ENCODE results near the gene PIK3R5. TPM values are rescaled to one million over a fixed set of nuclear protein-coding genes. Genes with fewer than 3 reads are reported as not detected.

Gene PIK3R5
- total and polyA plus RNA-seq, 2 donors: 3.1 to 4.6 TPM

DNA sequence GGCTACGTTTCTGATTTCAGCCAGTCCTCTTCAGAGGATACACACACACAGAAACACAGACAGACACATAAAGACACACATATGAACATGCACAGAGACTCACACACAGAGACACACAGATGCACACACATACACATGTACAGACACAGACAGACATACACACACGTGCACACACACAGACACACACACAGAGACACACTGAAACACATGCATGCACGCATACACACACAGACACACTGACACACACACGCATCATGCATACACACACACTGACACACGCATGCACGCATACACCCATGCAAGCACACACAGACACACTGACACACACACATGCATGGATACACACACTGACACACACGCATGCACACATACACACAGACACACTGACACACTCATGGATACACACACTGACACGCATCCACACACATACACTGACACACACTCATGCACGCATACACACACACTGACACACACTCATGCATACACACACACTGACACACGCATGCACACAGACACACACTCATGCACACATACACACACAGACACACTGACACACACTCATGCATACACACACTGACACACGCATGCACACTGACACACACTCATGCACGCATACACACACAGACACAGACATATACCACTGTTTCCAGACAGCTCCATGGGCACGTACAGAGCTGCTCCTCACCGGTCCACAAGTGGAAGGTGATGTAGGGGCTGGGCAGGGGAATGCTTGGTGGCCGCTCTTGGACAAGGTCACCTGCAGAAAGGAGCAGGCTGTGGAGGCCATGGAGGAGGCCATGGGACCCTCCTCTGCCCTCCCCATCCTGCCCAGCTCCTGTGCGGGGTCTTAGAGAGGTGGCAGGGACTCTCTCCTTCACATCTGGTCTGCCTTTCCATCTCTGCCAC lies 136.2 kb downstream of the PIK3R5 start:
- Histone ChIP-seq H3K4me1 (ENCODE audit: insufficient read depth) (no peaks in the 10 kb centered on the region), H3K27ac (ENCODE audit: low read depth) (no peak overlapping the region), H3K4me3 (ENCODE audit: low read depth, low read length) (no peak overlapping the region), H3K36me3 (ENCODE audit: insufficient read depth) (no peaks in the 10 kb centered on the region)
- 91% methylated on average over 16 of the region's 16 CpGs for WGBS
- no peak for DNase-seq (ENCODE audit: extremely low spot score)

Other genes starting within 250 kb of the PIK3R5 start
- gene CCDC42, start 220.9 kb downstream of the PIK3R5 start, total RNA-seq: not detected
- gene CCDC42, start 220.9 kb downstream of the PIK3R5 start, polyA plus RNA-seq: 0.11 TPM
- gene SPDYE4, start 207.2 kb downstream of the PIK3R5 start, total RNA-seq: not detected
- not detected for gene SPDYE4, start 207.2 kb downstream of the PIK3R5 start, polyA plus RNA-seq
- gene MFSD6L, start 166.3 kb downstream of the PIK3R5 start, total RNA-seq: 0.79 TPM
- gene MFSD6L, start 166.3 kb downstream of the PIK3R5 start, polyA plus RNA-seq: 0.37 TPM
- gene PIK3R6, start 98.0 kb downstream of the PIK3R5 start, total RNA-seq: 0.95 TPM
- gene PIK3R6, start 98.0 kb downstream of the PIK3R5 start, polyA plus RNA-seq: 0.79 TPM
- gene NTN1, start 55.8 kb upstream of the PIK3R5 start, total RNA-seq: 9.7 TPM
- gene NTN1, start 55.8 kb upstream of the PIK3R5 start, polyA plus RNA-seq: 23.9 TPM

Data from urinary bladder (tissue), 4 donors.